IPS DF 4.7 (cell line): ENCODE measurements around the gene PCSK2.
A peak's percentile ranks its signal among the peaks of the same experiment; 100 is the strongest.

ENCODE experiments used
- DNase-seq: peaks from one replicate; pipeline ENCODE4 v3.0.0-alpha.2; 2013; ENCODE audit warnings: low spot score; ENCODE audit errors: extremely low read depth

PCSK2 gene

GRCh38 chr20:17395729-17396128 is 168.9 kb downstream of the PCSK2 start:
- no peak for DNase-seq

- DNase-seq = no peak
Observed at GRCh38 chr20:17399303-17399985, 172.6 kb downstream of the PCSK2 start.

GRCh38 chr20:17403461-17403860 is 176.6 kb downstream of the PCSK2 start:
- DNase-seq = no peak

- DNase-seq = no peak
Observed at GRCh38 chr20:17406051-17406590, 179.3 kb downstream of the PCSK2 start.

GRCh38 chr20:17407550-17407949 is 180.7 kb downstream of the PCSK2 start:
- no peak for DNase-seq

- DNase-seq = no peak
Observed at GRCh38 chr20:17417225-17417624, 190.4 kb downstream of the PCSK2 start.

GRCh38 chr20:17418737-17419136 is 191.9 kb downstream of the PCSK2 start:
- no peak for DNase-seq

GRCh38 chr20:17419479-17420041 is 192.7 kb downstream of the PCSK2 start:
- DNase-seq = no peak

- DNase-seq = no peak
Observed at GRCh38 chr20:17421493-17421892, 194.7 kb downstream of the PCSK2 start.

- no peak for DNase-seq
Observed at GRCh38 chr20:17423782-17424181, 196.9 kb downstream of the PCSK2 start.

GRCh38 chr20:17427638-17428037 is 200.8 kb downstream of the PCSK2 start:
- no peak for DNase-seq

GRCh38 chr20:17430125-17430950 is 203.5 kb downstream of the PCSK2 start:
- no peak for DNase-seq

- no peak for DNase-seq
Observed at GRCh38 chr20:17431621-17432364, 205.0 kb downstream of the PCSK2 start.

- no peak for DNase-seq
Observed at GRCh38 chr20:17436664-17437063, 209.8 kb downstream of the PCSK2 start.

GRCh38 chr20:17437251-17437650 is 210.4 kb downstream of the PCSK2 start:
- no peak for DNase-seq

- no peak for DNase-seq
Observed at GRCh38 chr20:17438436-17439039, 211.7 kb downstream of the PCSK2 start.

GRCh38 chr20:17439616-17440296 is 212.9 kb downstream of the PCSK2 start:
- DNase-seq = no peak

- no peak for DNase-seq
Observed at GRCh38 chr20:17441745-17442144, 214.9 kb downstream of the PCSK2 start.

GRCh38 chr20:17442588-17442987 is 215.7 kb downstream of the PCSK2 start:
- peak; percentile 38 for DNase-seq

GRCh38 chr20:17443131-17443858 is 216.5 kb downstream of the PCSK2 start:
- no peak for DNase-seq
